GM03348 (cell line): ENCODE results near the gene BASP1.
"Not testable (repeated sequence)": the region's sequence is repeated elsewhere in the genome, so short reads cannot be mapped to it uniquely, and the experiment has no call there.

Source experiments
- DNase-seq: peaks from one replicate; pipeline ENCODE4 v3.0.0; 2012; ENCODE audit warnings: low spot score

BASP1 gene

DNA sequence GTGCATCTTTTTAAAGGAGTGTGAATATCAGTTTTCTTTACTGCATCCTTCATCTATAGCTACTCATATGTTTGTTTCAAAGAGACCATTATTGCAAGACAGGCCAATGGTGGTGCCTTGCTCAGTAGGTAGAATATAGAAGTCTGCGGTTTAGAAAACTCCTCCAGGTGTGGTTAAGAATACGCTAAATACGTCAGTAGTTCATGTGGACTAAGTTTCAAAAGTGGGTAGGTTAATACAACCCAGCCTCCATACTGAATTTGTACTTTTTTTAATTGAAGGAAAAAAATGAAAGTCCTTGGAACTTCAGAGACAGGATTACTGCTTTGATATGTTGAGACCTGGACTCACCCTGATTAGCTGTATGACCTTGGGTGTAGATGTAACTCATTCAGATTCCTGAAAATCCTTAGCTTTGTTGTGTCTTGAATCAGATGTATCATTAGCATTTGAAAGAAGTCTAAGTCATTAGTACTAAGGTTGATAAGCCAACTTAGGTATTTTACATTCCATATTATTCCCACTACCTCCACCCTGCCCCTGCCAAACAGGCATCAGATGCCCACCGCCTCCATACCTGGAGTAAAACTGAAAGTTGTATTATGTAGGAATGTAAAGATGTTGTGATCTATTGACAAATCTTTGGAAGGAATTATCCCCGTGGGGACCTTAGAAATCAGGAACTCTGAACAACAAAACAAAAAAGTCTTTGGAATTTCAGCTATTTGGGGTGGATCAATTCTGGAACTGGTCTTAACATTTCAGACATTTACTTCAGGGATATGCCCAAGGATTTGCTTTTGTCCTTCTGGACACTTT is 6.1 kb downstream of the BASP1 start:
- DNase-seq: peak; percentile 17

DNA sequence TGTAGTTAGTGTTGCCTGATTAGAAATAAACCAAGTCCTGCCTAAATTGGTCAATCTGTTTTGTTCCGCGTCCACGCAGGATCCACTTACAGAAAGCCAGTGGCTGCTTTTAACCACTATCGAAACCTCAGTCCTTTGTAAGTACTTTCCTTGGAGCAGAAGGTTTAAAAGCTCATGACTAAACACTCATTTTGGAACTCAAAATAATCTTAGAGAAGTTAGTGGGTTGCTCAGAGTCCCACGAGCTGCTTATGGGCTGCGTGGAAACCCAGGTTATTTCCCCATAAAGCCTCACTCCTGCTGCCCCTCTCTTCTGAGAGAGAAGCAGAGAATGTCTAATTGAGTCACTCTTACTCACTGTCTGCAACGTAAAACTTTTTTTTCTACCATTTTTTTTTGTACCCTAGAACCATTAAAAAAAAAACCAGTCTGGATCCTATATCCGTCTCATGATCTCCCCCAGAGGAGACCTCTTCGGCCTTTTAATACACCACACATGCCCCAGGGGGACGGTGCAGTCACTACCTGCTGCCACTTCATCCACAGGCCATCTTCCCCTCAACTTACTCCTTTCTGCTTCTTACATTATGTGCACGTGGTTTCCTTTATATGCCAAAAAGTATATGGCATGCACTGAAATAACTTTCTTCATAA is 7.6 kb downstream of the BASP1 start:
- peak; percentile 25 for DNase-seq

DNA sequence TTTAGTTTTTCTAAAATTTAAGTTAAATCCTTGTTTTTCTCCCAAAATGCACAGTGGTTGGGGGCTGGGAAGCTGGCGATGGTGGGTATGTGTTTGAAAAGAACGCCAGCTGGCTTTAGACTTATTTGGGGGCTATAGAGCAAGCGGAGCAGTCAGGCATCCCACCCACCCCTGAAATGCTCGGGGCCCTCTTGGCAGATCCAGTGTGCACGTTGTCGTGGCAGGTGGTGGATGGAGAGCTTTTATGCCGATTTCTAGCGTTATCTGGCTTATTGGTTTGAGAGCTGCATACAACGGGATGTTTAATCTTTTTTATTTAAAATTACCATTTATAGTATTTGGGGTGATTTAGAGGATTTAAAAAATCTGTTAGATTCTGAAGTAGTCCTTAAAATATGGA is 8.1 kb downstream of the BASP1 start:
- no peak for DNase-seq

DNA sequence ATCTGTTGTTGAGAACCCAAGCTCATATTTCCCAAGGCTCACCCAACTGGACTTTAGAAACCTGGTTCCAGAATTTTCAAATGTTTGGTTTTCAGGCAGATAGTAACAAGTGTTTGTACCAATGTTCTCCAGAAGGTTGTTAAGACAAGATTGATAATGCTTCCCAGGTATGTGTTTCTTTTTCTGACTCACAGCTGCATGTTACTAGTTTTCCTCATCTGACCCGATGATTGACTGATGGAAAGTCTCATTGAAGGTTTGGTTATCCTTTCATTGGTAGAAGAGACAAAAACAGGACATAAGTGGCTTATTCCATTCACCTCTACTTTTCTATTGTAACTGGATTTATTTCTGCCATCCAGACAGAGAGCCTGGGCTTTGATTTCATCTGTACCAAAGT is 10.4 kb downstream of the BASP1 start:
- no peak for DNase-seq

DNA sequence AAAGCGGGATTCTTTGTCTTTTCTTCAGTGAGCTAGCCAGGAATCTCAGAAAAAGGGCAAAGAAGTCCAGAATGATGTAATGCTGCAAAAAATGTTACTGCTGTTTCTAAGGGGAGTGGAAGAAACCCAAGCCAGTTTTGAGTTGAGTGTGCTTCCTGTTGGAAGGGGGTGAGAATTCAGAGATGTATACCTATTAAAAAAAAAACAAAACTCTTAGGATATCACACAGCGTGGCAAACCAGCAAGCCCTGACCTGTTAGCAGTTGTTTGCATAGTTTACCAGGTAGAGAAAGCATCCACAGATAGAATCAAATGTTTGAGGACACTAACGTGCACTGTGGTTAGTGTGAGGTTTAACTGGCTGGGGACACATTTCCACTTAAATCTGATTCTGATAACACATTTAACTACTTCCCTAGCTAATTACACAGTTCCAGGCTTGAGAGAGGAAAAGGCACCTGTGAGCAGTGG is 11.4 kb downstream of the BASP1 start:
- DNase-seq: peak; percentile 61

DNA sequence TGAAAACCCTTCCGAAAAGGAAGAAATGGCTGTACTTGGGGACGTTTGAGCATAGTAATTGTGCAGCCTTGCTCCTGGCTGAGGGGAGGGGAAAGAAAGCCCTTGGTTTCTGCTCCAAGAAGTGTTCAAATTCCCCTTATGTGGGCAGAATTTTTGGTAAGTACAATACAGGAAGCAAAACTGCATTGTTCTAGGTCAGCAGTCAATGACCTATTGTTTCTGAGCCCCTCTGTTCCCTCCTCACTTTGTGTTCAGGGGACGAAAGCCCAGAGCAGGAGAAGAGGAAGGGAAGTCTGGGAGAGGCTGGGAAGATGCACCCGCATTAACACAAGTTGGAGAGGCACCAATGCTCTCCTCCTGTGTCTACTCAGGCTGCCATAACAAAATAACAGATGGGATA is 11.9 kb downstream of the BASP1 start:
- DNase-seq: no peak

DNA sequence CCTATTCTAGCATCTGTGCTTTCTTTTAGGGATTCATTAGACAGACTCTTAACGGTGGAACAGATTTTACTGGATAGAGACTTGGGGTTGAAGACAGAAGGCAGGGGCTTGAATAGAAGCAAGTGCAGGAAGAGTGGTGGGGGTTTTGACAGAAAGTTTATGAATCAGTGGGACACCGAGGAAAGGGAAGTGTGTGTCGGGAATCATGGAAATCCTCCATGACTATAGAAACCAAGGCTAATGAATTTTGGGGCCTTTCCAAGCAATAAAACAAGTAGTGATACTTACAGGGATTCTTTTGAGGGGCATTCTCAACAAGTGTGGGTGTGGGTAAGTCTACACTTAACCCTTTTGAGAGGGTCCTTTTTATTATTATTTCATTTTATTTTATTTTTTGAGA is 12.8 kb downstream of the BASP1 start:
- DNase-seq: no peak

DNA sequence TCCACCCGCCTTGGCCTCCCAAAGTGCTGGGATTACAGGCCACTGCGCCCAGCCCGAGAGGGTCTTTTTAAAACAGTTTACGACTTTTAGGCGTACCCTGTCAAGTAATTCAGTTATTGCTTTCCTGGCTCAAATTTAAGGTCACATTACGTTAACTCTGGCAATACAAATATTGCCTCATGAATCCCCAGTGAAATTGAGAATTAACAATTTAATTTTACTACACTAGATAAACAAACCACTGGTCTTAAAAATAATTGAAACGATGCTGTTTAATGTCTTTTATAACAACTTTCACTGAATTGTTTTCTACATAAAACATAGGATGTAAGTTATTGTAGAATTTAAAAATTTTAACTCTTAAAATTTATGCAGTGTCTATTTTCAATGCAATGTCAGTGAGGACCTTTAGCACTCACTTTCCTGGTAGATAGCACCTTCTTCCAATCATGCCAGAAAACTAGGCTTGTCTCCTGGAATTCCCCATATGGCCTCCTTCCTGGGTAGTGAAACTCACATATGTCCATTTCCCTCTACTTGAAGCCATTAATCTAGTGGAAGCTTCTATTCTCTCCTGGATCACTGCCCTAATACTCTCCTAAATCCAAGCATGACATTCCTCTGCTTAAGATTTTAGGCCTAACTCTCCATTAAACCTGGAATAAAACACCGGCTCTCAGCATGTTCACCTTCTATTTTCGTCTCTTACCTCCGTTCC is 13.5 kb downstream of the BASP1 start:
- no peak for DNase-seq

DNA sequence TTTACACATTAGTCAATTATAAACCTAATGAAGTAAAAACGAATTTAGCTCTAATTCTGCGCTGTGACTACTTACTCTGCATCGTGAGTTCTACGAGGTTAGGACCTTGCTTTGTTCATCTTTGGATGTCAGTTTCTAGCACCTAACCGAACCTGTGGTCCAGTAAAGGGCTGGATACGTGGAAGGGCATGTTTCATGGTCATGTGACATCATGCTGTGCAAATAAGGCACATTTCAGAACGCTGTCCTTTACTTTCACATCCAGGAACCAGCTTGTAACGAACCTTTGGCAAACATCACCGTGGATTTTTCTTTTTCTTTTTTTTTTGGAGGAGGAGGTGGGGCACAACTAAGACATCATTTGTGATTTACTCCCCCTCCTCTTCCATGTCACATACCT is 15.0 kb downstream of the BASP1 start:
- no peak for DNase-seq

DNA sequence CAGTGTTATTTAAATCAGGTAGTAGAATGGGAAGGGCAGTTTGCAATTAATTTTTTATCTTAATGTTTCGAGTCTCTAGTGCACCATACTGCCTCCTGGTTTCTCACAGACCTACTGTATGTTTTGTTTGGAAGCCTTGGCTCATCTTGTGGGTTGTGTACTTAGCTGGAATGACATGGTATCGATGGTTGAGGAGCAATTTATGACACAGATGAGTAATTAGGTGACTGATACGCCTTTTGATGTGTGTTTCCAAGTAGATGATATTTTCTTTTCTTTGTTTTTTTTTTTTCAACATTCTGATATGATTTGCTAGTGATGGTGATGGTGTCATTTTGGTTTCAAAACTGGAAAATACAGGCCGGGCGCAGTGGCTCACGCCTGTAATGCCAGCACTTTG is 16.1 kb downstream of the BASP1 start:
- no peak for DNase-seq

DNA sequence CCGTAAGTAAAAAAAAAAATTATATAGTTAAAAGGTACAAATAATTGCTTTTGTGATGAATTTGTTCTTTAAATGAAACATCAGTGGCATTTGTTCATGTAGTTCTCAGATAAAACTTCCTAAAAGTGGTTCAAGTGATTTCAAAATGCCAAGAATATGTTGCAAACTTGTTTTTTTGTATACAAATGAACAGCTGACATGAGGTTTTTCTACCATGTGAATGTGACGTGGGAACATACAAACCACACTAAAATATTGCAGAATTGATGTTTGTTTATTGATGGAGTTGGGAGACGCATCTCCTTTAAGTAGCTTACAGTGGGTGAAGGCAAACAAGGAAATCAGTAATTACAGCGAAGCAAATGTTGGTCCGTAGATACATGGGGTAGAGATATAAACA is 16.9 kb downstream of the BASP1 start:
- DNase-seq: no peak

DNA sequence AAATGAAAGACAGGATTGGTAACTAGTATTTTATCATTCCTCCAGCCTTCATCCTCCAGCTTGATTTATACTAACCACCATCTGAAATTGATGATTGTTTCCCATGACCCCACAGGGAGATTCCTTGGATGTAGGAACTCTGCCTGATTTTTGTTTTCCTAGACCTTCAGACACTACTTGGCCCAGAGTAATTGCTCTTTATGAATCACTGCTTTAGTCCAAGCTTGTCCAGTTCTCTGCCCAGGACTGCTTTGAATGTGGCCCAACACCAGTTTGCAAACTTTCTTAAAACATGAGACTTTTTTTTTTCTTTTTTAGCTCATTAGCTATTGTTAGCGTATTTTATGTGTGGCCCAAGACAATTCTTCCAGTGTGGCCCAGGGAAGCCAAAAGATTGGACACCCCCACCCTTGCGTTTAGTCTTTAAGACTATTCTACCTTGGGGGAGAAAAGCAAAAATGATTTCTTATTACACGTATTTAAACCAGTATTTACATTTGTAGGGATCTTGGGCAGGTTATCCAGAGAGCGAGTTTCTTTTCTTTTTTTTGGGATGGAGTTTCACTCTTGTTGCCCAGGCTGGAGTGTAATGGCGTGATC is 18.4 kb downstream of the BASP1 start:
- DNase-seq: peak; percentile 41

DNA sequence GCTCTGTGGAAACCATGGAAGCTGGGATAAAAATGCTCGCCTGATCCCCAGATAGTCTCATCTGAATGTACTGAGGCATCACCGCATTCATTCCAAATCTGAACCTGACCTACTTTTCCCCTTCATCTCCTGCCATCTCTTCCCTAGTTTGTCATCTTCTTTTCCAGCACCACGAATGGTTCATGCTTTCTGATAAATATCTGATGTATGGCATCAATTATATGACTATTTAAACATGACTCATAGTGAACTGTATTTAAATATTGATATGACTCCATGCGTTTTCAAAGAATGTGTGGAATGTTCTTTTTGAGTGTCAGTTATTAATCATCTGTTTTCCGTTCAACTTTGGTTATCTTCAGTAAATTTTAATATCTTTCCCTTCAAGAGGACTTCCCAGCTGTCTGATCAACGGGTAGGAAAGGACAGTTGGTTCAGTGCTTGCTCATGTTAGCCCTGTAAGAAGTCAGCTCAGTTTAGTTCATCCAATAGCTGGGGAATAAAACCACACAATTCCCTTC is 21.1 kb downstream of the BASP1 start:
- DNase-seq: peak; percentile 60

DNA sequence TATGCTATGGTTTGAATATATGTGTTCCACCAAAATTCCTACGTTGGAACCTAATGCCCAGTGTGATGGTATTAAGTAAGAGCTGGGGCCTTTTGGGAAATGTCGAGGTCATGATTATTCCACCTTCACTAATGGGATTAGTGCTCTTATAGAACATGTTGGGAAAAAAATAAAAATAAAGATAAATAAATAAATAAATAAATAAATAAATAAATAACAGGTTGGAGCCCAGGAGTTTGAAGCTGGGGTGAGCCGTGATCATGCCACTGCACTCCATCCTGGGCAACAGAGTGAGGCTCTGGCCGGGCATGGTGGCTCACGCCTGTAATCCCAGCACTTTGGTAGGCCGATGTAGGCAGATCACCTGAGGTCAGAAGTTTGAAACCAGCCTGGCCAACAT is 22.5 kb downstream of the BASP1 start:
- DNase-seq: no peak

DNA sequence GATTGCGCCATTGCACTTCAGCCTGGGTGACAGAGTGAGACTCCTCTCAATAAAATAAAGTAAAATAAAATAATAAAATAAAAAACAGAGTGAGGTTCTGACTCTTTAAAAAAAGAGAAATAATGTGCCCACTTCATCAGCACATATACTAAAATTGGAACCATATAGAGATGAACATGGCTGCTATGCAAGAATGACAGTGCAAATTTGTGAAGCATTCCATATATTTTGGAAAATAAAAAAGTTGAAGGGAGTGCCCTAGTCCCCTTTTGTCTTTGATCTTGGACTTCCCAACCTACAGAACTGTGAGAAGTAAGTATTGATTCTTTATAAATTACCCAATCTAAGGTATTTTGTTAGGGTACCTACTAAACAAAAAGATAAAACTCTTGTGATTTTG is 23.1 kb downstream of the BASP1 start:
- no peak for DNase-seq

DNA sequence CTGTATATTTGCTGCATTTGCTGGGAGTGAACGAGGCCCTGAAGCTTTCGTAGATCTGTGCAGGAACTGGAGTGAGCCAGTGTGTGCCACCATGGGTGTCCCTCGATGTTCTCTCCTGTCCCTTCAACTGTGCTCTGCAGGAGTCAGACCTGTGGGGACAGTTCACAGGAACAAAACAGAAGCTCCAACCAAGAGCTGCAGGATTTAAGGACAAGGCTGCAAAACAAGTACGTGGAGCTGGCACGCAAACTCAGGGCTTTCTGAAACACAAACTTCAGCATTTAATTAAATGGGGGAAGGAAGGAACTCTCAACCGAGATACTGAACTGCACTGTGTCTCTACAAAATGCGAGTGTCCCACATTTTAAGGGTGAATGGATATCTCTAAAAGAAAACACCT is 24.2 kb downstream of the BASP1 start:
- no peak for DNase-seq

DNA sequence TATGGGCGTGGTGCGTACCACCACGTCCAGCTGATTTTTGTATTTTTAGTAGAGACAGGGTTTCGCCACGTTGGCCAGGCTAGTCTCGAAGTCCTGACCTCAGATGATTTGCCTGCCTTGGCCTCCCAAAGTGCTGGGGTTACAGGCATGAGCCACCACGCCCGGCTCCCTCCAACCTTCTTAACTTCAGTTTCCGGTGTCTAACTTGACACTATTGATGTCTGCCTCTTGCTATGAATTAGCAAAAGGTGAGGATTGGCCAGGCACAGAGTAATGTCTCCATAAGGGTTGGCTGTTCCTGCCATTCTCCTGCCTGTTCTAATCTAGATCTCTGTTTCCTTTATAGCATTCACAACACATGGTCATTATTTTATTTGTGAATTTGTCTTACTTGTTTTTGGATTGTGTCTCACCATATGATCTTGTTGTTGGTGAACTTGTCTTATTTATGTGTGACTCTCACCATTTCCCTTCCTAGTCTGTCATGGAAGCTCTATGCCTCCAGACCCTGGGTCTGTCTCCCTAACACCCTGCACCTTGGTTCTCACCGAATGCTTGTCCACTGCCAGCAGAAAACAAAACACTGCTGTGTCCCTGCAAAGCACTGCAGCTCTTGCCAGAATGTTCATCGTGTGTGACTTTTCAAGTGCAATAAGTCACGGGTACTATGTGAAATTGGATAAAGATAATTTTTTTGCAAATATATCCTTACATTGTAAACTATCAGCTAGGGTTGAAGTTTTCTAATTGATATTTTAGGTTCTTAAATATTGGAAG is 26.0 kb downstream of the BASP1 start:
- no peak for DNase-seq

DNA sequence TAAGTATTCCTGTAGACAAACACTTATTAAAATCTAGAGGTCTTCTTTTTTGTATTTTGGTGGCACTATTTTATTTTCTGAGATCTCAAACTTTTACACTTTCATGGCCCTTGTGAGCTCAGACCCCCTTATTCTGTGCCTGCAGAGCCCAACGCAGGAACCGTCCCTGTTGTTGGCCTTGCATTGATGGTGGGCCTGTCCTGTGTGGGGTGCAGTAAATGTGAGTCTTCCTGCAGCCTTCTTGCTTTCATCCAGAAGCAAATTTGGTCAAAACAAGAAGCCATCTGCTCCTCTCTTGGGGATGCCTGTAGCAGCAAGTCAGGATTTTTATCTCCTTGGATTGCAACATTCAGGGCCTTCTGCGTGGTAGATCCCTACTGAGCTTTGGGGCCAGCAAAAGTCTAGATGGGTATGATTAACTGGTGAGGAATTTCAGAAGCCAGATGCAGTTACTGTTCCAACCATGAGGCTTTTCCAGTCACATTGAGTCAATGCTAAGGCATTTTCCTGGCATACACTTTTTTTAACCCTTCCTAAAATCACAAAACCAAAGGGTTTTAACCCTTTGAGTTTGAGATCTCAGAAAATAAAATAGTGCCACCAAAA is 31.7 kb downstream of the BASP1 start:
- peak; percentile 93 for DNase-seq

DNA sequence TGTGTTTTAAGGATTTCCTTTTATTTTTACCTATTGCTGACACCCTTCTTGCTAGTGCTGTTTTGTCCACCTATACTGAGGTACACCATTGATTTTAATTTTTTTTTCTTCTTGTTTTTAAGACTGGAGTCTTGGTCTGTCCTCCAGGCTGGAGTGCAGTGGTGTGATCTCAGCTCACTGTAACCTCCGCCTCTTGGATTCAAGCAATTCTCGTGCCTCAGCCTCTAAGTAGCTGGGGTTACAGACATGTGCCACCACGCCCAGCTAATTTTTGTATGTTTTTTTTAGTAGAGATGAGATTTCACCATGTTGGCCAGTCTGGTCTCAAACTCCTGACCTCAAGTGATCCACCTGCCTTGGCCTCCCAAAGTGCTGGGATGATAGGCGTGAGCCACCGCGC is 32.4 kb downstream of the BASP1 start:
- DNase-seq: not testable (repeated sequence)

DNA sequence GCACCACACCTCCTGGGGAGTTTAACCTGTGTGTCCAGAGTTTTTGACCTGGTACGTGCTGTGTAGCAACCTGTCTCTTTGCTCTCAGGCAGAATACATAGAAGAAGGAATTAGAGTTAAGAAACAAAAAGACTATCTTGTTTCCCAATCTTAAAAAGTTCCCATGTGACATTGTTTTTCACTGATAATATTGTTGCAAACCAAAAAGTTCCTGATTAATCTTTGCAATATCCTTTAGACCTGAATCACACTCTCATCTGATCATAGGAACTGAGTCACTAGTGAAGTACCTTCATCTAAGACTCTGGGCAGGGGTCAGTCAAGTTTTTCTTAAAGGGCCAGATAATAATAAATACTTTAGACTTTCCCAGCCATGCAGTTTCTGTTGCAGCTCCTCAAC is 35.1 kb downstream of the BASP1 start:
- no peak for DNase-seq

DNA sequence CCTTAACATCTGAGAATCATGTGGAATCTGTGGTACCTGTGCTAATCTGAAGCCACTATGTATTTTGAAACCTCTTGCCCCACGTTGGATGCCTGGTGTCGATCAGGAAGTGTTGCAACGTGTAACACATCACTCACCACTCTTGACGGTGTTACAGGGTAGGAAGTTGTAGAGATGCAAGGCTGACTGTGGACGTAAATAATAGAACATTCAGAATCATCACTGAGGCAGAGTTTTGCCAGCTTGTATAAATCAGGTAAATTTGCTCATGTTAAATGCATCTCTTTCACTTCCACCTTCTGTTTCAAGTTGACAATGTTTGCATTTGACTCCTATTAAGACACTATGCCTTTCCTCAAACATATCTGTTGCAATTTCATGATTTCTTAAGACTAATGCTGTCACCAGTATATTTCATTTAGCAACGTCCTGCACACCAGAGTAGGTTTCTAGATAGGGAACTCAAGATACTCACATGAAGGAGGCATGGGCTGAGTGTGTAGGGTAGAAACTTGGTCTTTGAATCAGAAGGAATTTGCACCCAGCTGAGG is 38.1 kb downstream of the BASP1 start:
- no peak for DNase-seq
